Measurements from ENCODE around the gene PCDH9. TPM values are rescaled to one million over a fixed set of nuclear protein-coding genes. Genes with fewer than 3 reads are reported as not detected.

Gene PCDH9
- total RNA-seq, 1 experiment from 2014 or later: 4.2 TPM

GRCh38 chr13:67033170-67033569 is 197.0 kb downstream of the PCDH9 start:
- TF ChIP-seq SIN3A (IDR thresholded peaks at IDR 0.05; ENCODE audit: borderline replicate concordance, insufficient read depth, low read depth, low read length): no peak
- no peak for TF ChIP-seq TCF7L2 (IDR thresholded peaks at IDR 0.05; ENCODE audit: low read depth, low read length)
- TF ChIP-seq REST (IDR thresholded peaks at IDR 0.05; ENCODE audit: insufficient read depth in 1 of 2, low read depth in 2 of 2, low read length in 1 of 2): no peak
- no peak for TF ChIP-seq POLR2AphosphoS5 (IDR thresholded peaks at IDR 0.05; ENCODE audit: low read depth, low read length)
- TF ChIP-seq CTCF (IDR thresholded peaks at IDR 0.05): no peak
- Histone ChIP-seq H3K27me3 (ENCODE audit: control insufficient read depth, insufficient read depth, low read length) (no peaks in the 10 kb centered on the region), H3K4me1 (ENCODE audit: control insufficient read depth, insufficient read depth, low read length) (no peaks in the 10 kb centered on the region), H3K9me3 (ENCODE audit: control insufficient read depth, insufficient read depth, low read depth, low read length) (no peaks in the 10 kb centered on the region), H3K4me3 (ENCODE audit: low read depth in 2 of 2, low read length in 2 of 2) (no peak overlapping the region), H3K27ac (ENCODE audit: low read length) (no peak overlapping the region), H3K36me3 (ENCODE audit: control insufficient read depth, insufficient read depth, low read length) (no peaks in the 10 kb centered on the region)
- in situ Hi-C loops (cut with HindIII; ENCODE audit: low pct_unique_long_range_greater_than_20kb, low sequenced_read_pairs) (no loop called here), intact Hi-C loops (cut with micrococcal nuclease; ENCODE audit: unreplicated experiment) (no loop called here)
- DNase-seq (ENCODE audit: low read depth, low spot score) (no peak), ATAC-seq (no peak)
- ChIA-PET POLR2A (interaction anchor here (0.6 kb wide), 1 partner anchor 120 kb away, joined by 3 read pairs; no protein-coding TSS in a partner anchor), CTCF (no interaction called here)
- no TSS peak for BruUV-seq (replicated peaks)

- ChIA-PET CTCF (no interaction called here), POLR2A (no interaction called here)
- no peak for ATAC-seq
- intact Hi-C loops (cut with micrococcal nuclease; ENCODE audit: unreplicated experiment): no loop called here
- Histone ChIP-seq H3K27me3 (ENCODE audit: control insufficient read depth, insufficient read depth, low read length) (no peaks in the 10 kb centered on the region), H3K27ac (ENCODE audit: low read length) (no peak overlapping the region), H3K4me1 (ENCODE audit: control insufficient read depth, insufficient read depth, low read length) (no peaks in the 10 kb centered on the region), H3K4me3 (ENCODE audit: low read depth in 2 of 2, low read length in 2 of 2) (no peak overlapping the region), H3K36me3 (ENCODE audit: control insufficient read depth, insufficient read depth, low read length) (no peaks in the 10 kb centered on the region), H3K9me3 (ENCODE audit: control insufficient read depth, insufficient read depth, low read depth, low read length) (no peaks in the 10 kb centered on the region)
- no TSS peak for BruUV-seq (replicated peaks)
- TF ChIP-seq REST (IDR thresholded peaks at IDR 0.05; ENCODE audit: insufficient read depth in 1 of 2, low read depth in 2 of 2, low read length in 1 of 2) (no peak), CTCF (IDR thresholded peaks at IDR 0.05) (no peak), POLR2AphosphoS5 (IDR thresholded peaks at IDR 0.05; ENCODE audit: low read depth, low read length) (no peak), TCF7L2 (IDR thresholded peaks at IDR 0.05; ENCODE audit: low read depth, low read length) (no peak), SIN3A (IDR thresholded peaks at IDR 0.05; ENCODE audit: borderline replicate concordance, insufficient read depth, low read depth, low read length) (no peak)
- in situ Hi-C loops (cut with HindIII; ENCODE audit: low pct_unique_long_range_greater_than_20kb, low sequenced_read_pairs): no loop called here
- no peak for DNase-seq (ENCODE audit: low read depth, low spot score)
Measured at GRCh38 chr13:67023130-67023876, 206.8 kb downstream of the PCDH9 start.
